ENCODE results near the gene ZNF180. TPM values are rescaled to one million over a fixed set of nuclear protein-coding genes. Genes with fewer than 3 reads are reported as not detected.

Gene ZNF180
- total and polyA plus RNA-seq, 2 donors (not counting 1 experiment from before 2014, with no cell fraction given): 4.4 to 16.1 TPM

GRCh38 chr19:44525721-44526430 is 25.6 kb upstream of the ZNF180 start:
- no peaks in the 10 kb centered on the region for H4K20me1 ChIP-seq (ENCODE audit: control insufficient read depth, insufficient read depth, low read length, poor library complexity, severe bottlenecking)
- CTCF ChIA-PET: no interaction called here
- Mint-ChIP-seq H3K4me3 (no peak overlapping the region), H3K27me3 (peaks cover 13% of the 10 kb centered on the region), H3K4me1 (no peaks in the 10 kb centered on the region), H3K9me3 (ENCODE audit: insufficient read depth) (peaks cover 3% of the 10 kb centered on the region), H3K27ac (no peak overlapping the region)
- H3K27ac ChIP-seq (ENCODE audit: low read length in 2 of 2): no peak overlapping the region
- ATAC-seq (ENCODE audit: low read depth): no peak
- no peaks in the 10 kb centered on the region for H3K36me3 ChIP-seq (replicated peaks in 1 of 2; ENCODE audit: control extremely low read depth in 1 of 2, control insufficient read depth in 1 of 2, extremely low read depth in 1 of 2, insufficient read depth in 2 of 2, low read length in 1 of 2)
- no peak for DNase-seq
- POLR2A ChIA-PET: no interaction called here
- H2AFZ ChIP-seq (ENCODE audit: insufficient read depth, low read depth, low read length, poor library complexity, severe bottlenecking): no peak overlapping the region
- H3K9ac ChIP-seq (ENCODE audit: low read length): no peak overlapping the region
- intact Hi-C loops (cut with micrococcal nuclease): no loop called here
- H3K9me3 ChIP-seq (ENCODE audit: control extremely low read depth in 1 of 3, control insufficient read depth in 2 of 3, insufficient read depth in 1 of 3, low read length in 2 of 3): peaks cover 0 to 48% (median 0%) of the 10 kb centered on the region in 3 donors
- TF ChIP-seq EZH2 (IDR thresholded peaks at IDR 0.05; ENCODE audit: borderline replicate concordance, insufficient read depth, low read depth, low read length, poor library complexity, severe bottlenecking): no peak
- TF ChIP-seq, protein P1, sequence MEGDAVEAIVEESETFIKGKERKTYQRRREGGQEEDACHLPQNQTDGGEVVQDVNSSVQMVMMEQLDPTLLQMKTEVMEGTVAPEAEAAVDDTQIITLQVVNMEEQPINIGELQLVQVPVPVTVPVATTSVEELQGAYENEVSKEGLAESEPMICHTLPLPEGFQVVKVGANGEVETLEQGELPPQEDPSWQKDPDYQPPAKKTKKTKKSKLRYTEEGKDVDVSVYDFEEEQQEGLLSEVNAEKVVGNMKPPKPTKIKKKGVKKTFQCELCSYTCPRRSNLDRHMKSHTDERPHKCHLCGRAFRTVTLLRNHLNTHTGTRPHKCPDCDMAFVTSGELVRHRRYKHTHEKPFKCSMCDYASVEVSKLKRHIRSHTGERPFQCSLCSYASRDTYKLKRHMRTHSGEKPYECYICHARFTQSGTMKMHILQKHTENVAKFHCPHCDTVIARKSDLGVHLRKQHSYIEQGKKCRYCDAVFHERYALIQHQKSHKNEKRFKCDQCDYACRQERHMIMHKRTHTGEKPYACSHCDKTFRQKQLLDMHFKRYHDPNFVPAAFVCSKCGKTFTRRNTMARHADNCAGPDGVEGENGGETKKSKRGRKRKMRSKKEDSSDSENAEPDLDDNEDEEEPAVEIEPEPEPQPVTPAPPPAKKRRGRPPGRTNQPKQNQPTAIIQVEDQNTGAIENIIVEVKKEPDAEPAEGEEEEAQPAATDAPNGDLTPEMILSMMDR (IDR thresholded peaks at IDR 0.05): no peak
- 22% methylated on average over 4 of the region's 4 CpGs for WGBS (ENCODE audit: insufficient coverage)
- H3K27me3 ChIP-seq (replicated peaks in 1 of 4; ENCODE audit: control extremely low read depth in 1 of 4, control insufficient read depth in 3 of 4, insufficient read depth in 4 of 4, low read length in 3 of 4): peaks cover 0 to 7% (median 2%) of the 10 kb centered on the region in 4 experiments
- H3K4me2 ChIP-seq (replicated peaks; ENCODE audit: low read depth, low read length, poor library complexity, severe bottlenecking): no peak overlapping the region
- no peaks in the 10 kb centered on the region for H3K4me1 ChIP-seq (ENCODE audit: control insufficient read depth in 2 of 2, insufficient read depth in 2 of 2, low read length in 2 of 2)
- no peak overlapping the region for H3K4me3 ChIP-seq (ENCODE audit: control extremely low read depth in 1 of 5, extremely low read depth in 1 of 5, insufficient read depth in 1 of 5, low read depth in 2 of 5, low read length in 4 of 5)
- no peaks in the 10 kb centered on the region for H3K79me2 ChIP-seq (ENCODE audit: control insufficient read depth, insufficient read depth, low read length)

DNA sequence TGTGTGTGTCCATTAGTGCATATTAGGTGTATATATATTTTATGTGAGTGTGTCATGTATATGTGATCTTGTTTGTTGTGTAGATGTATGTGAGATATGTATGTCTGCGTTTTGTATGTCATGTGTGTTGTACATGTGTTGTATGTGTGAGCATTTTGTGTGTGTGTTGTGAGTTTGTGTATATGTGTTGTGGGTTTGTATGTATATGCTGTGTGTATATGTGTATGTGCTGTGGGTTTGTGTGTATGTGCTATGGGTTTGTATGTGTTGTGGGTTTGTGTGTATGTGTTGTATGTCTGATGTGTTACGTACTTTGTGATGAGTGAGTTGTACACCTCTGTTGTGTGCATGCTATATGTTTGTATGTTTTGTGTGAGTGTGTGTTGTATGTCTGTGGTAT is 21.0 kb upstream of the ZNF180 start:
- Mint-ChIP-seq H3K9me3 (ENCODE audit: insufficient read depth) (no peaks in the 10 kb centered on the region), H3K4me1 (no peaks in the 10 kb centered on the region), H3K27me3 (peaks cover 5% of the 10 kb centered on the region), H3K27ac (no peak overlapping the region), H3K4me3 (no peak overlapping the region)
- Histone ChIP-seq H3K4me2 (replicated peaks; ENCODE audit: low read depth, low read length, poor library complexity, severe bottlenecking) (no peak overlapping the region), H4K20me1 (ENCODE audit: control insufficient read depth, insufficient read depth, low read length, poor library complexity, severe bottlenecking) (no peaks in the 10 kb centered on the region), H3K27ac (ENCODE audit: low read length in 2 of 2) (no peak overlapping the region), H3K9ac (ENCODE audit: low read length) (no peak overlapping the region), H3K27me3 (replicated peaks in 1 of 4; ENCODE audit: control extremely low read depth in 1 of 4, control insufficient read depth in 3 of 4, insufficient read depth in 4 of 4, low read length in 3 of 4) (peaks cover 0 to 5% (median 0%) of the 10 kb centered on the region in 4 experiments), H3K4me1 (ENCODE audit: control insufficient read depth in 2 of 2, insufficient read depth in 2 of 2, low read length in 2 of 2) (no peaks in the 10 kb centered on the region), H3K79me2 (ENCODE audit: control insufficient read depth, insufficient read depth, low read length) (no peaks in the 10 kb centered on the region), H3K36me3 (replicated peaks in 1 of 2; ENCODE audit: control extremely low read depth in 1 of 2, control insufficient read depth in 1 of 2, extremely low read depth in 1 of 2, insufficient read depth in 2 of 2, low read length in 1 of 2) (no peaks in the 10 kb centered on the region), H2AFZ (ENCODE audit: insufficient read depth, low read depth, low read length, poor library complexity, severe bottlenecking) (no peak overlapping the region), H3K4me3 (ENCODE audit: control extremely low read depth in 1 of 5, extremely low read depth in 1 of 5, insufficient read depth in 1 of 5, low read depth in 2 of 5, low read length in 4 of 5) (no peak overlapping the region), H3K9me3 (ENCODE audit: control extremely low read depth in 1 of 3, control insufficient read depth in 2 of 3, insufficient read depth in 1 of 3, low read length in 2 of 3) (peaks cover 0 to 68% (median 0%) of the 10 kb centered on the region in 3 donors)
- no peak for DNase-seq
- TF ChIP-seq, protein P1 (IDR thresholded peaks at IDR 0.05): no peak
- TF ChIP-seq EZH2 (IDR thresholded peaks at IDR 0.05; ENCODE audit: borderline replicate concordance, insufficient read depth, low read depth, low read length, poor library complexity, severe bottlenecking): no peak
- ChIA-PET CTCF (no interaction called here), POLR2A (no interaction called here)
- WGBS (ENCODE audit: insufficient coverage): 94% methylated on average over 2 of the region's 2 CpGs
- no peak for ATAC-seq (ENCODE audit: low read depth)
- intact Hi-C loops (cut with micrococcal nuclease): no loop called here

Measured in B cell (primary cell).